ENCODE measurements around the gene TIMM17B.

TIMM17B gene

DNA sequence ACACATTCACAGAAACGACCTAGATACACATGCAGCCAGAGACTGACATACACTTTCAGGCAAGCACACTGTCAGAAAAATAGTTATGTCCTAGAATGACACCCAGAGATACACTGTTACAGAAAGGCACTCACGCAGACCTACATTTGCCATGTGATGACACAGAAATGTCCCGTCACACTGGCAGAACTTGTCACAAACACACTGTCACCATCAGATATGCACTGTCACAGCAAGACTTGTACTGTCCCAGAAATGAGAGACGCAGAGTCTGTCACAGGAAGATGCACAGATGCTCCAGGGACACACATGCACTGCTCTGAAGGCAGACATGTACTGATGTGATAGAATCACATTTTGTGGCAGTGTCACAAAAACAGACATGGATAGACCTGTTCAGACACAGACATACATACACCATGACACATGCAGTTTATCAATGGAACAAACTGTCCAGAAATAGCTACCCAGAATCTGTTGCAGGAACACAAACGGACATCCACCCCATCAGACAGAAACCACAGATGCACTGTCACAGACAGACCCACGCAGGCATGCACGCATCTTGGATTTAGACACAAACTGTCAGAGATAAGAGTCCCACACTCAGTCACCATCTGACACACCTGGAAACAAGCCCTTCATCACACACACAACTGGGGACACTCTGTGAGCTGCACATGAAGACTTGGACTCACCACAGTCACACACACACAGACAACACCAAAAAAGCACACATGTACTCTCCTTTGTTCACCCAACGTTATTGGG is 22.6 kb upstream of the TIMM17B start:
- peak in 6 of 42 donors; percentile 9 to 49 (median 40) for DNase-seq
- intact Hi-C loops (cut with DNase I), result no loop called here

DNA sequence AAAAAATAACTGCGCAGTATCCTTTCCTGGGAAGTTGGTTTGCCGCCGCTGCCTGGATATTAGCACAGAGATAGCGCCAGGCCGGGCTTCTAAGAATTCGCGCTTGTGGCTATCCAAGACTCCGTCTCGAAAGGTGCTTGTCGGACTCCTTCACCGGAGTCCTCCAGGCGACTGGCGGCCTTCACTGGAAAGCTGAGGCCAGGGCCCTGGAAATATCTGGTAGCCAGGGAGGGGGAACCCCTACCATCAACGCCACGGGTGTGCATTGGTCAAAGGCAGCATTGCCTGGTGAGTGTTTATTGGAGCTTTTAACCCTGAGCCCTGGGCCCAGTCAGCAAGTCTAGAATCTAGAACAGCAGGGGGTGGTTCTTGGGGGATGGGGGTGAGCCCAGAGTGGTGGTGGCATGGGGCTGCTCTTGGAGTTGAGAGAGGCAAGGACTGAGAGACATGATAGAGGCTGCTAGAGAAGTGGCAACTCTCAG is 21.8 kb upstream of the TIMM17B start:
- intact Hi-C loops (cut with DNase I), result no loop called here
- DNase-seq, result peak in 2 of 42 donors; percentile 20 to 26

DNA sequence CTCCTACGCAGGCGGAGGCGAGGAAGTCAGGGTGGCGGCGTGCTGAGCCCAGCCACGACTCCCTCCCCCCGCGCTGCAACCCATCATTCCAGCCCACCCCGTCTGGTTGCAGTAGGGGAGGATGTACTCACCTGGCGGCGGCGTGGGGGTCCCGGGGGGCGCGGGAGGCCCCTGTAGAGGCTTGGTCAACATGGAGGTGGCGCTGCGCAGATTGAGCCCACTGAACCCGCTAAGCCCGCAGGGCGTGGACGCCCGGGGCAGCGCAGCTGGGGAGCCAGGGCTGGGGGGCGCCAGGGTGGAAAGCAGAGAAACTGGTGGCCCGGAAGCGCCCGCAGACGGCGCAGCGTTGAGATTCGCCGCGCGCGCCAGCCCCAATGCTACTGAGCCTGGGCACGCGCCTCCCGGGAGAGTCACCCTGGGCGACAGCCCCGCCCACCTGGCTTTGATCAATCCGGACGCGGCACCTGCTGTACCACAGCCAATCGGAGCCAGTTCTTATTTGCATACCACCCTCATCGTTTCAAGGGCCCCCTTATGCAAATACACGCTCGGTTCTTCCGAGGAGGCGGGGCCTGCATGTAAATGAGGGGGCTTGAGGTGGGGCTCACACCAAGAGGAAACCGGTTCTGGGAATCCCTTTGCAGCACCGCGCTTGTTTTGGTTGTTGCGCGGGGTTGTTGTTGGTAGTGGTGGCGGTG is 21.2 kb upstream of the TIMM17B start, which contains the start of gene PIM2:
PIM2 (minus strand) TSS at position 382 of the 698 bp plus-strand sequence; CDS start at position 192, 190 bp downstream.
- peak; percentile 66 to 93 (median 85) for DNase-seq
- intact Hi-C loops (cut with DNase I), result no loop called here

DNA sequence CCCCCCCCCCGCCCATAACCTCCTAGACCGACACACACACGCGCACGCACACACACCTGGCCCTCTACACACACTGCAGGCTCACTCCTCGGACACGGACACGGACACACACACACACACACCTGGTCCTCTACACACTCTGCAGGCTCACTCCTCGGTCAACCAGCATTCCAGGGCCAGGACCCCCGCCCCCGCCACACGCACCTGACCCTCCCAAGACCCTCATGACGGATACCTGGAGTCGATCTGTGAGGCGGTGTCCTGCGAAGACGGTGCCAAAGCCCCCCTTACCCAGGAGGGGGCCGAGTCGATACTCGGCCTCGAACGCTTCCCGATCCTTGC is 20.7 kb upstream of the TIMM17B start:
- DNase-seq, result no peak
- intact Hi-C loops (cut with DNase I), result no loop called here

DNA sequence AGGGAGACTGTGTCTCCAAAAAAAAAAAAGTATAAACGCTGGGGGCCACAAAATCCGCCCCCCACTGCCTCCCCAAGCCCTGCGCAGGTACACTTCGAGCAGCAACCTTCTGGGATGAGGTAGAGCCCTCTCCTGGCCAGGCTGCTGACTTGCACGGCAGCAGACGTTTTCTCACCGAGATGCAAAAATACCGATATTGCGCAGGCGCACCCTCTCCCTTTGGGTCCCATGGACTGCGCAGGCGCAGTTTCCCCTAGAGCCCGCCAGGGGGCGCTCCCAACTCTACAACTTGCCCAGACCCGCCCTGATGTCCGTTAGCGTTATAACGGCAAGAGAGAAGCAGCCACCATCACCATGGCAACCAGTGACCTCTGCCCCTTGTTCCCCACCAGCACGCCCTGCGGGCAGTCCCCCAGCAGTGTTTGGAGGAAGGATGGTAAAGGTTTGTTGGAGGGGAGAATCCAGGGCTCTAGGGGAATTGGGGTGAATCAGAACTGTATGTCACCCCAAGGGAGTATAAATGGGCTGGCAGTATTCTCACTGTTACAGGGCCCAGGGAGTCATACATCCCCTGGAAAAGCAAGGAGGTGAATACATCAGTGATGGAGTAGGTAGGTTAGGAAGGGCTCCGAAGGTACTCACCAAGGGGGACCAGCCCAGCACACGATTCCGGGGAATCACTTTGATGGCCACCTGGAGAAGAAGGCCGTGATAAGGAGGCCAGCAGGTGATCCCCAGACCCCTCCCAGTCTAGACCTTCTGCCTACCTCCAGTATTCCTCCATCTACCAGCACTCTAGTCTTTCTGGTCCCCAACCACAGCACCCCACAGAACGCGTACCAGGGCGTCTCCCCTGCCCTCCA is 19.8 kb upstream of the TIMM17B start:
- peak; percentile 67 to 93 (median 84) for DNase-seq
- intact Hi-C loops (cut with DNase I), result no loop called here

DNA sequence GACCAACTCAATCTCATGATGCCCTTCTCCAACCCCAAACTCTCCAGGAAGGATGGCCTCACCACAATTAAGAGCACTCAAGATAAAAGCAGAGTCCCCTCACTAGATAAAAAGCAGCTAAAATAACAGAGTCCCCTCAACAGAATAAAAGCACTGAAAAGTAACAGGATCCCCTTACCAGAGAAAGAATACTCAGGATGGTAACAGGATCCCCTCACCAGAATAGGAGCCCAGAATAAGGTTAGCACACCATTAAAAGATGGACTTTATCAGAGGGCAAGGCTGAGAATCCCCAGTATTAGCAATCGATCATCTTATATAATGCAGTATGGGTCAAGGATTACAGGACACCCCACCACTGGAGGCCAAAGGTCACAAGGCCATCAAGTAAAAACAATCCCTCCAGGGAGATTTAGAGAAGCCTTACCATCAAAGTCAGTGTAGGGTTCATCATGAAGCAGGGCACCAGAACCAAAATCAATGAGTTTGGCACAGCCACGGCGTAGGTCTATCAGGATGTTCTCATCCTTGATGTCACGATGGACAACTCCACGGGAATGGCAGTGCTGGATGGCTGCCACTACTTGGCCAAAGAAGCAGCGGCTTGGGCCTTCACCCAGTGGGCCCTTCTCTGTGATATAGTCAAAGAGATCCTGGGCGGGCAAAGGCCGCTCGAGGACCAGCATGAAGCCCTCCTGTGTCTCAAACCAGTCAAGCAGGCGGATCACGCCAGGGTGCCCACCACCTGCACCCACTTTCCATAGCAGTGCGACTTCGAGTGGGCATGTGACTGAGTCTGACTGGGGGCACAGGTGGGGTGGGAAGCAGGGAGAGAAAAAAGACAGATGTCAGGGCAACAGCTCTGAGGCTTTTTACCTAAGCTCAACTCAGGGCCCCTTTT is 17.3 kb upstream of the TIMM17B start:
- intact Hi-C loops (cut with DNase I), result no loop called here
- no peak for DNase-seq

DNA sequence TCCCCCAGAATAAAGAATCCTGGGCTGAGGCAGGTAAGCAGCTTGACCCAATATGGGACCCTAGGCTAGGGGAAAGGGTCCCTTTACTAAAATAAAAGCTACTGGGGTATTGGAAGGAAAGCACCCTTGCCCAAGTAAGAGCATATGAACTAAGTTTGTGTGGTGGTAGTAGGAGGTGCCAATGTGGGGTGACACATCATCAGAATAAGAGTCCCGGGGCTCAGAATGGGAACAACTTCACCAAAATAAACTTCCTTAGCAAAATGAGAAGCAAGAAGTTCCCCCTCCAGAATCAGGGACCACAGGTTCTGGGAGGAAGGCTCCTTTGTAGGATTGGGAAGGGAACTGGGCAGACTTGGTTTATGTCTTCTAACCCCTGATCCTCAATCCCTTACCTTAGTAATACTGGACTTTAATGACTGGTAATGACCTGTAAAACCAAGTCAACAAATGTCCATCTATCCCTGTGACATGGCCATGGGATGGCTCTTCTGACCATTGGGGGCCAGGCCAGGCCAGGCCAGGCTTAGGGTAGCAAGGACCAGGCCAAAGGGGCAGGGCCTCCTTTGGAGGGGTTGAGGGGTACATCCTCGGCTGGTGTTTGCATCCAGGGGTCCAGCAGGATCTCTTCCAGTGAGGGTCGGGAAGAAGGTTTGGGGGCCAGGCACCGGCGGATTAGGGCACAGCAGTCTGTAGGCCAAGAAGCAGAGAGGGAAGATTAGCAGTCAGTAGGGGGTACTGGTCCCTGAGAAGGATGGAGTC is 16.2 kb upstream of the TIMM17B start:
- intact Hi-C loops (cut with DNase I), result no loop called here
- DNase-seq, result no peak

DNA sequence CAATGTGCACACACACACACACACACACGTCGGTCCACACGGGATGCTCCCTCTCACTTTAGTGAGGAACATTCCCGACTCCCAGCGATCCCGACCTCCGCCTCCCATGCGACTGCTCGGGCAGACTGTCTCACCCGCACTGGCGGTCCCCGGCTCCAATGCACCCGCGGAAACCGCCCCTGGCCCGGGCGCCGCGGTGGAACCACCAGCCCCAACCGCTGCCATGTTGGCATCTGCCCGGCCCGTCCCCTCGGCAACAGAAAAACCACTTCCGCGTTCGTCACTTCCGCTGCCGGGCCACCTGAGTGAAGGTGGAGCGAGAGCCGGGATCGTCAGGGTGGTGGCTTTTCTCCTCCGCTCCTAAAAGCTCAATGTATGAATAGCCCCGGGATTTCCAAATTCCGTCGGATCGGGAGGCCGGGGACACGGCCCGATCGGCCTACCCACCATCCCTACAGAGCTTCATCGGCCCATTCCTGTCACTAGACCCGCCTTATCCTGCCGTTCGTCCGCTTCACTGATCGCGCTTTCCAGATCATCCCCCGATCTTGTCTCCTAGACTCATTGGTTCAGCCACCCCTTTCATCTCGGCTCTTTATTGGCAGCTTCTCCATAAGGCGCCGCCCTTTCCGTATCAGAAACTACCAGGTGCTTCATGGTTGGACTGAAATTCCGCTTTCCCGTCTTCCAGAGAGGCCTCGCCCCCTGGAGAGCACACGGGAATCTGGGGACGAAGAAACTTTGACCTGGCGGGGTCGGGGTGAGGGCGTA is 14.0 kb upstream of the TIMM17B start, which contains the start of gene SLC35A2:
SLC35A2 (minus strand) TSS at position 235 of the 771 bp plus-strand sequence; CDS start at position 225, 10 bp downstream.
- DNase-seq, result peak; percentile 70 to 93 (median 88)
- intact Hi-C loops (cut with DNase I), result no loop called here

DNA sequence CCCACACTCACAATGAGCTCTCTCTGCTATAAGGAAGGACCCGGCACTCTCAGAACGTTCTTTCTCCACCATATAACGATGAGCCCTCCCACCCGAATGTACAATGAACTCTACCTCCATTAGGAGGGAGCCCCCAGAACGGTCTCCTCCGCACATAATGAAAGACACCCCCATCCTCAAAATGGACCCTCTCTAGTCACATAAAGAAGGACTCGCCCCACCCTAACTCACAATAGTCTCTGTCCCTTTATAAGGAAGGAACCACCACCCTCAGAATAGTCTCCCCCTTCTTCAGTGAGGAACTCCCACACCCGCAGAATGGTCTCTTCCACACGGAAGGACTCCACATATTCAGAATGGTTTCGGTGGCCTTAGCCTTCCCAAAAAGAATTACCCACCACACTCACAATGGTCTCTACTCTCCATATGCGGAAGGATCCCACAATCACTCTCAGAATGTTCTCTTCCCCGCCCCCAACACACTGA is 13.4 kb upstream of the TIMM17B start:
- intact Hi-C loops (cut with DNase I), result no loop called here
- peak in 1 of 42 donors; percentile 35 for DNase-seq

DNA sequence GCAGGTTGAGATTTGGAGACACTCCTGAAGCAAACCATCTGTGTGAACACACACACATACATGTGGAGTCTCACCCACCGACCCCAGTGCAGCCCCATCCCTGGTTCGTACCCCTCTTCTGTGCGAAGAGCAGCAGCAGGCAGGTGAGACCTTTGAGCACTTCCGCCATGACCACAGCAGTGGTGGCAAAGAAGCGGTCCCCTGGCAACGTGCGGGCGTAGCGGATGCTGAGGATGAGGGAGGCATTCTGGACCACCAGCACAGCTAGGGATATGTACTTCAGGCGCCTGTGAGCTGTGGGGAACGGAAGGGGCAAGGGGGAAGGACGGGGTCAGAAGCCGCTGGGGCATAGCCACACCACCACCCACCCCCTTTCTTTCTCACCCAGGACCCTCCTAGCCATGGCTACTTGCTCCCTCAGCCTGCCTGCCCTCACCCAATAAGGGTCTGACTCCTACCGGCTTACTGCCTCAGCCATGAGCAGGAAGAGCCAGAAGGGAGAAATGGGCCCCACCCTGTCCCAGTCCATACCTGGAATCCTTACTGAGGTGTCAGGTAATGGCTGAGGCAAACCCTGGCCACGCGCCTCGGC is 12.2 kb upstream of the TIMM17B start:
- DNase-seq, result no peak
- intact Hi-C loops (cut with DNase I), result no loop called here

DNA sequence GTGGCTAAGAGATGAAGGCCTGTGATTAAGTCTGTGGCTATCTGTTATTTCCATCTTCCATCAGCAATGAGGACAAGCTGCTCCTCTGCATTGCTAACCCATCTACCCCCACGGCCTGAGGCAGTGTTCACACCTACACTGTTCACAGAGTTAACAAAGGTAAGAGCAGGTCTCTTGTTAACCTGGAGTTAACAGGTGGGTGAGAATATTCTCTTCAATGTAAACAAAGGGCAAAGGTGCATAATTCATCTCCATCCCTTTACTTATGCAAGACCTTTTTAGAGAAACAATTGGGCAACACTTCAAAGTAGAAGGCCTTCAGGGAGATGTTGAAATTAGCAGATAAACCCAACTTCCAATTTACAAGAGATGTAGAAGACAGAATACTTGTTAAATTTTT is 11.0 kb upstream of the TIMM17B start:
- intact Hi-C loops (cut with DNase I), result no loop called here
- no peak for DNase-seq

DNA sequence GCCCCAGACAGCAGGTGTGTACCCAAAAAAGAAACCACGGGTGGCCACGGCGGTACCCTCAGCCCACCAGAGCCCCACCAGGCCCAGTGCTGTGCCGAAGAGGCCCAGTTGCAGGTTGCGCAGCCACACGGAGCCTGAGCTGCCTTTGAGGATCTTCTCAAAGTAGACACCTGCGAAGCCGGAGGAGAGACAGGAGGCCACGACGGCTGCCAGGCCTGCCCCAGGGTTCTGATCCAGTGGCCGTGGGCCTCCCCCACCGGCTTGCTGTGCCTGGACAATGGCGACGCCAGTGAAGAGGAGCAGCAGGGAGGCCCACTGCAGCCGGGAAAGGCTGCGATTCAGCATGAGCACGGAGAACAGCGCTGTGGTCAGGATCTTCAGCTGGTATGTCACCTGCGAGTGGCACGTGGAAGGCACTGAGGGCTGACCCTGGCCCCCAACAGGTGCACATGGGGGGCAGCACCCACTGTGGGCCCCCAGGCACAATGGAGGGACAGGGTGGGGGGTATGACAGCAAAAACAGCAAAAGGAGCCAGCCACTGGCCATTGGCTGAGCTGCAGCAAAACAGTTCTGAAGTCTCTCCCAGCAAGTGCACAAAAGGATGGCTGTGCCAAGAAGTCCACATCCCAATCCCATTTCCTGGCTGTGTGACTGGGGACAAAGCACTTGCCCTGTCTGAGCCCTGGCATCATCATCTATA is 7.7 kb upstream of the TIMM17B start:
- no peak for DNase-seq
- intact Hi-C loops (cut with DNase I), result no loop called here

DNA sequence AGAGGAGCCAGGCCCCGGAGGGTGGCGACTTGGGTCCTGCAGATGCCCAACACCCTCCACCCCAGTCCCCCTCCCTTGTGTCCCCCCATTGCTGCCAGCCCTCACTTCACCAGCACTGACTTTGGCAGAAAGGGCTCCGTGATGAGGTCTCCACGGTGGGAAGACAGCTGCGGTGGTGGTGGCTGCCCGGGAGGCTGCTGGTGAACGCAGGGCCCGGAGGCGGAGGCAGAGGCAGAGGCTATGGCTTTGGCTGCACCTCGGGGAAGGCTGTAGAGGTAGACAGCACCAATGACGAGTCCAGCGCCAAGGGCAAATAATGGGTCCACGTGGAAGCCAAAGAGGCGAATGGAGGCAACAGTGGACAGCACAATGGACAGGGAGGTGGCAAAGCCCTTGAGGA is 7.1 kb upstream of the TIMM17B start:
- intact Hi-C loops (cut with DNase I), result no loop called here
- DNase-seq, result no peak

DNA sequence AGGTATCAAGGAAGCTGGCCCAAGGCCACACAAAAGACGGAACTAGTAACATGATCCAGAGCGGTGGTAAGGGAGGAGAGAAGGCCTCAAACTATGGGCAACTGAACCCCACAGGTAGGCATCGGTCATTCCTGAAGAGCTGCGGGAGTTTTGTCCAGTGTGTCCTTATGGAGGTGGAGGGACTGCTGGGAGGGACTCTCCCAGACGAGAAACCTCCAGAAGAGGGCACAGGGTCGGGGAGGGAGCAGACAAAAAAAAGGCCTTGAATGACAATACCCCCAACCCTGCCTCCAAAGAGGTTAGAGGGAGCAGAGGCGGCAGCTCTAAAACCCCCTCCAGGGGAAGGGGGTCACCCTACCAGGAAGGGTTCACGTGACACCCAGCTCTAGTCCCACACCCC is 6.6 kb upstream of the TIMM17B start:
- intact Hi-C loops (cut with DNase I), result no loop called here
- no peak for DNase-seq

DNA sequence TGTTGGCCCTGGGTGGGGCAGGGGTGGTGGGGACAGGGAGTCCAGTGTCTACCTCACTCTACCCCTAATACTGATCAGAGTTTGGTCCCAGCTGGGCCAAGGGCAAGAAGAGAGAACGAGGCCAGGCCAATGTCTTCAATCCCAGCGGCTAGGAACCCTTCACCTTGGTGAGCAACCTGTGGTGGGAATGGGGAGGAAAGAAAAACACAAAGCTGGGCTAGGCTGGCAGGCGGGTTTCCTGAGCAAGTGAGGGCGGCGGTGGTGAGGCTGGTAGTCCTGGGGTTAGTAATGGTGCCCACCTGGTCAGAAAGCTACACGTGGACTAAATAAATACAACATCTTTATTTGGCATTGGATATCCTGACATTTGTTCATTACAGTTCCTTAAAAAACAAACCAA is 5.7 kb upstream of the TIMM17B start:
- intact Hi-C loops (cut with DNase I), result no loop called here
- DNase-seq, result no peak

DNA sequence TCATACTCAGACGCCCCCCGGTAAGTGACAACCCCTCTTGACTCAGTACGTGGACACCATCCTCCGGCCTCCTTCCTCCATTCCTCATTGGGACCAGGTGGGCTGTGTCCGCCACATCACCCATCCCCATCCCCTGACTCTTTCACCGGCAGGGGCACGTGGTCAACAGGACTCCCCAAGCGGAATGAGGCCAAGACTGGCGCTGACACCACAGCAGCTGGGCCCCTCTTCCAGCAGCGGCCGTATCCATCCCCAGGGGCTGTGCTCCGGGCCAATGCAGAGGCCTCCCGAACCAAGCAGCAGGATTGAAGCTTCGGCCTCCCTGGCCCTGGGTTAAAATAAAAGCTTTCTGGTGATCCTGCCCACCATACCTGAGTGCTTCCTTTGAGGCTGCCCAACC is 5.2 kb upstream of the TIMM17B start:
- no peak for DNase-seq
- intact Hi-C loops (cut with DNase I), result no loop called here
